Posterior cingulate gyrus (tissue), 11 donors: ENCODE data around the gene IGF1R.

Experiments used
- DNase-seq, 10 donors: peaks; one replicate each; pipeline versions ENCODE4 v3.0.0 to v3.0.0-alpha.2; 2020 to 2021; ENCODE audit warnings: mixed read lengths in 3 of 10
- intact Hi-C: fragments of 100-400 bp; cut with DNase I; formaldehyde crosslinking; loops from one replicate; pipeline ENCODE4 v1.15.1; 2023

IGF1R gene

GRCh38 chr15:98806275-98806895 is 158.0 kb downstream of the IGF1R start:
- intact Hi-C loops: no loop called here
- no peak for DNase-seq

GRCh38 chr15:98807262-98807661 is 158.9 kb downstream of the IGF1R start:
- intact Hi-C loops: no loop called here
- no peak for DNase-seq

GRCh38 chr15:98809273-98809672 is 160.9 kb downstream of the IGF1R start:
- DNase-seq: peak in 2 of 10 donors; percentile 23 to 83
- intact Hi-C loops: no loop called here

- intact Hi-C loops: no loop called here
- no peak for DNase-seq
Measured at GRCh38 chr15:98812716-98813446, 164.5 kb downstream of the IGF1R start.

- intact Hi-C loops: loop anchor here (2.0 kb wide), 1 partner anchor 13 kb away; no protein-coding TSS in a partner anchor
- no peak for DNase-seq
Measured at GRCh38 chr15:98813951-98814350, 165.6 kb downstream of the IGF1R start.

- intact Hi-C loops: loop anchor here (2.0 kb wide), 1 partner anchor 14 kb away; no protein-coding TSS in a partner anchor
- peak in 8 of 10 donors; percentile 32 to 94 (median 60) for DNase-seq
Measured at GRCh38 chr15:98815207-98815606, 166.9 kb downstream of the IGF1R start.

- DNase-seq: no peak
- intact Hi-C loops: no loop called here
Measured at GRCh38 chr15:98817745-98818144, 169.4 kb downstream of the IGF1R start.

- DNase-seq: no peak
- intact Hi-C loops: no loop called here
Measured at GRCh38 chr15:98823012-98823458, 174.7 kb downstream of the IGF1R start.

GRCh38 chr15:98823616-98824015 is 175.3 kb downstream of the IGF1R start:
- intact Hi-C loops: no loop called here
- DNase-seq: no peak

- no peak for DNase-seq
Measured at GRCh38 chr15:98824595-98824994, 176.3 kb downstream of the IGF1R start.

GRCh38 chr15:98826658-98827057 is 178.3 kb downstream of the IGF1R start:
- intact Hi-C loops: no loop called here
- no peak for DNase-seq

More at GRCh38 chr15:98824595-98824994, 176.3 kb downstream of the IGF1R start:
- intact Hi-C loops: no loop called here

GRCh38 chr15:98827217-98827616 is 178.9 kb downstream of the IGF1R start:
- DNase-seq: no peak
- intact Hi-C loops: no loop called here

- DNase-seq: no peak
- intact Hi-C loops: no loop called here
Measured at GRCh38 chr15:98830034-98830634, 181.8 kb downstream of the IGF1R start.

- no peak for DNase-seq
- intact Hi-C loops: no loop called here
Measured at GRCh38 chr15:98834976-98835375, 186.6 kb downstream of the IGF1R start.

GRCh38 chr15:98835876-98836275 is 187.5 kb downstream of the IGF1R start:
- no peak for DNase-seq
- intact Hi-C loops: no loop called here

GRCh38 chr15:98838387-98839259 is 190.3 kb downstream of the IGF1R start:
- intact Hi-C loops: no loop called here
- no peak for DNase-seq

- intact Hi-C loops: no loop called here
- no peak for DNase-seq
Measured at GRCh38 chr15:98840053-98840452, 191.7 kb downstream of the IGF1R start.

- DNase-seq: no peak
- intact Hi-C loops: no loop called here
Measured at GRCh38 chr15:98841419-98841970, 193.2 kb downstream of the IGF1R start.

GRCh38 chr15:98842192-98842972 is 194.0 kb downstream of the IGF1R start:
- intact Hi-C loops: no loop called here
- no peak for DNase-seq

GRCh38 chr15:98842973-98843285 is 194.6 kb downstream of the IGF1R start:
- intact Hi-C loops: no loop called here
- no peak for DNase-seq
